Upper lobe of right lung (tissue), 1 donor: ENCODE data around the gene TSSK1B. TPM values are rescaled to one million over a fixed set of nuclear protein-coding genes. Genes with fewer than 3 reads are reported as not detected.

ENCODE experiments used
- ATAC-seq: fragments of 200-7000 bp; cut with Tn5 transposase; one replicate; pipeline ENCODE4 v1.9.1; 2020; ENCODE audit warnings: mild to moderate bottlenecking, moderate library complexity
- DNase-seq: peaks from one replicate; pipeline ENCODE4 v3.0.0-alpha.2; 2020
- H3K27ac ChIP-seq: fragments of 200-600 bp; one replicate; pipeline ENCODE4 v1.8.0; 2022
- H3K27me3 ChIP-seq: fragments of 200-600 bp; one replicate; pipeline ENCODE4 v1.8.0; 2022; ENCODE audit warnings: mild to moderate bottlenecking
- H3K36me3 ChIP-seq: fragments of 200-600 bp; one replicate; pipeline ENCODE4 v1.8.0; 2022
- H3K4me1 ChIP-seq: fragments of 200-600 bp; one replicate; pipeline ENCODE4 v1.8.0; 2022
- H3K4me3 ChIP-seq: fragments of 200-600 bp; one replicate; pipeline ENCODE4 v1.8.0; 2022; ENCODE audit warnings: mild to moderate bottlenecking
- H3K9me3 ChIP-seq: fragments of 200-600 bp; one replicate; pipeline ENCODE4 v1.8.0; 2022
- intact Hi-C: fragments of 100-400 bp; cut with DNase I; formaldehyde crosslinking; loops from one replicate; pipeline ENCODE4 v1.11.0; 2022
- total RNA-seq: library from RNA; stranded (reverse); fragmentation: NEBNext Ultra II Directional; extraction: Animal tissue kit (Norgen Biotek cat#: 25700); gene quantifications from one replicate; pipeline ENCODE4 v1.2.1, GENCODE V29; 2021
- TF ChIP-seq, protein P1 (sequence below): fragments of 200-600 bp; IDR thresholded peaks from one replicate; pipeline ENCODE4 v1.8.0; 2022; ENCODE audit warnings: antibody characterized with exemption
- donor health status: DM: no; HTN: yes; CAD: no; lungs with severe emphysema.

TSSK1B gene
- total RNA-seq, 1 donor from 2014 or later: not detected

DNA sequence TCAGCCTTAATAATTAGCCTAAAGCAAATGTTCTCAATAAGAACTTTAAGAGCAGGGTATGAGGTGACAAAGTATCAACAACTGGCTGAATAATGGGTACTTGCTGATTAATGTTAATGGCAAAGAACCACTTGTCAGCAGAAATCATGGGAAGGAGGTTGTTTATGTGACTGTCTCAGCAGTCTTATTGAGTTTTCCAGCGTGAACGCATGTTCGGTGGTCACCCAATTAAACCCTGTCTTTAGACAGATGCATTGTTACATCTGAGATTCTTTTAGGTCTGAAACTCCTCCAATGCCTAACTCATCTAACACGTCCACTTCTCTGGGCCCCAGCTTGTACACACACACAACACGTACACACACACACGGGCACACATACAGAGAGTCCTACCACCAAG lies 18.2 kb upstream of the TSSK1B start:
- no peaks in the 10 kb centered on the region for H3K4me1 ChIP-seq
- intact Hi-C loops: no loop called here
- ATAC-seq: no peak

DNA sequence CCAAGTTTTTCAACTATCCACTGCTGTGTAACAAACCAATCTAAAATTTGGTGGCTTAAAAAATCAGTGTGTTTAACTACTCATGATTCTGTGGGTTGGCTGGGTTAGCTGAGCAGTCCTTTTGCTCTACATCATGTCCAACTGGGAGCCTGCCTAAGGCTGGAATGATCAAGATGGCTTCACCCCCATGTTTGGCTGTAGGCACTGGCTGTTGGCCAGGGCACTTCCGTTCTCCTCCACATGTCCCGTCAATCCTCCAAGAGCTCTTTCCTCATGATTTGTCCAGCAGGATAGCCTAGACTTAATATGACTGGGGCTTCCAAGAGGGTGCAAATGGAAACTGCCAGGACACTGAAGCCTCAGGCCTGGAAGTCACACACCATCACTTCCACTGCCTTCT lies 17.0 kb upstream of the TSSK1B start:
- no peak overlapping the region for H3K4me3 ChIP-seq
- no peaks in the 10 kb centered on the region for H3K4me1 ChIP-seq
- TF ChIP-seq, protein P1, sequence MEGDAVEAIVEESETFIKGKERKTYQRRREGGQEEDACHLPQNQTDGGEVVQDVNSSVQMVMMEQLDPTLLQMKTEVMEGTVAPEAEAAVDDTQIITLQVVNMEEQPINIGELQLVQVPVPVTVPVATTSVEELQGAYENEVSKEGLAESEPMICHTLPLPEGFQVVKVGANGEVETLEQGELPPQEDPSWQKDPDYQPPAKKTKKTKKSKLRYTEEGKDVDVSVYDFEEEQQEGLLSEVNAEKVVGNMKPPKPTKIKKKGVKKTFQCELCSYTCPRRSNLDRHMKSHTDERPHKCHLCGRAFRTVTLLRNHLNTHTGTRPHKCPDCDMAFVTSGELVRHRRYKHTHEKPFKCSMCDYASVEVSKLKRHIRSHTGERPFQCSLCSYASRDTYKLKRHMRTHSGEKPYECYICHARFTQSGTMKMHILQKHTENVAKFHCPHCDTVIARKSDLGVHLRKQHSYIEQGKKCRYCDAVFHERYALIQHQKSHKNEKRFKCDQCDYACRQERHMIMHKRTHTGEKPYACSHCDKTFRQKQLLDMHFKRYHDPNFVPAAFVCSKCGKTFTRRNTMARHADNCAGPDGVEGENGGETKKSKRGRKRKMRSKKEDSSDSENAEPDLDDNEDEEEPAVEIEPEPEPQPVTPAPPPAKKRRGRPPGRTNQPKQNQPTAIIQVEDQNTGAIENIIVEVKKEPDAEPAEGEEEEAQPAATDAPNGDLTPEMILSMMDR: no peak
- no peak overlapping the region for H3K27ac ChIP-seq
- no peaks in the 10 kb centered on the region for H3K36me3 ChIP-seq
- H3K9me3 ChIP-seq: no peaks in the 10 kb centered on the region
- intact Hi-C loops: no loop called here
- DNase-seq (no peak), ATAC-seq (no peak)
- H3K27me3 ChIP-seq: peaks cover 5% of the 10 kb centered on the region

More for the DNA sequence above, 18.2 kb upstream of the TSSK1B start:
- TF ChIP-seq, protein P1: no peak
- Histone ChIP-seq H3K36me3 (no peaks in the 10 kb centered on the region), H3K9me3 (no peaks in the 10 kb centered on the region), H3K4me3 (no peak overlapping the region), H3K27ac (no peak overlapping the region), H3K27me3 (peaks cover 4% of the 10 kb centered on the region)
- DNase-seq: no peak

- H3K9me3 ChIP-seq: no peaks in the 10 kb centered on the region
- H3K4me3 ChIP-seq: no peak overlapping the region
- H3K36me3 ChIP-seq: no peaks in the 10 kb centered on the region
- ATAC-seq (no peak), DNase-seq (no peak)
- no peak overlapping the region for H3K27ac ChIP-seq
- intact Hi-C loops: no loop called here
- no peaks in the 10 kb centered on the region for H3K4me1 ChIP-seq
- H3K27me3 ChIP-seq: peaks cover 5% of the 10 kb centered on the region
- TF ChIP-seq, protein P1: no peak
Observed at GRCh38 chr5:113450929-113451328, 16.1 kb upstream of the TSSK1B start.

DNA sequence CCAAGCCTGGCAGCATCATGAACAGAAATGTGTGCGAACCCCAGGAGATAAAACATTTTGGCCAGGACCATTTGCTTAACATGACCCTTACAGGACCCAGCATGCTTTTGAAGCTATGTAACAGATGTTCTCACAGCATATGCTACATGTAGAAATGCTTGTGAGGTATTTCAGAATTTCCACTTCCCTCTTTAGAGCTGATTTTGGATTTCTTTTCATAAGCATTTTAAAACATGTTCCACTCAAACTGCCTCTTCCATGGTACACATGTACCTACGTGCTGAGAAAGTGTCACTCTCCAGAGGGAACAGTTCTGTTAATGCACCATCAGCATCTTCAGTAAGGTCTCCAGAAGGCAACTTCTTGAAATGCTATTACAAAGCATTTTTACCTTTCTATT lies 15.7 kb upstream of the TSSK1B start:
- ATAC-seq (no peak), DNase-seq (no peak)
- no peaks in the 10 kb centered on the region for H3K9me3 ChIP-seq
- no peaks in the 10 kb centered on the region for H3K4me1 ChIP-seq
- H3K36me3 ChIP-seq: no peaks in the 10 kb centered on the region
- no peak overlapping the region for H3K4me3 ChIP-seq
- intact Hi-C loops: no loop called here
- TF ChIP-seq, protein P1: no peak
- H3K27me3 ChIP-seq: peaks cover 5% of the 10 kb centered on the region
- no peak overlapping the region for H3K27ac ChIP-seq

GRCh38 chr5:113448252-113448651 lies 13.5 kb upstream of the TSSK1B start:
- H3K27me3 ChIP-seq: peaks cover 5% of the 10 kb centered on the region
- H3K4me3 ChIP-seq: no peak overlapping the region
- no peaks in the 10 kb centered on the region for H3K36me3 ChIP-seq
- TF ChIP-seq, protein P1: no peak
- H3K4me1 ChIP-seq: no peaks in the 10 kb centered on the region
- DNase-seq: no peak
- ATAC-seq: no peak
- H3K27ac ChIP-seq: no peak overlapping the region
- H3K9me3 ChIP-seq: no peaks in the 10 kb centered on the region
- intact Hi-C loops: no loop called here

GRCh38 chr5:113447498-113448050 lies 12.8 kb upstream of the TSSK1B start:
- intact Hi-C loops: no loop called here
- no peaks in the 10 kb centered on the region for H3K36me3 ChIP-seq
- H3K4me3 ChIP-seq: no peak overlapping the region
- TF ChIP-seq, protein P1: no peak
- H3K4me1 ChIP-seq: no peaks in the 10 kb centered on the region
- no peaks in the 10 kb centered on the region for H3K9me3 ChIP-seq
- ATAC-seq: no peak
- H3K27ac ChIP-seq: no peak overlapping the region
- peaks cover 5% of the 10 kb centered on the region for H3K27me3 ChIP-seq
- no peak for DNase-seq
